WTC11 (cell line): ENCODE data around the gene C2orf92. TPM values are rescaled to one million over a fixed set of nuclear protein-coding genes. Genes with fewer than 3 reads are reported as not detected.

Experiments
- ATAC-seq: fragments of 200-7000 bp; cut with Tn5 transposase; 2 replicates; pipeline ENCODE4 v1.10.0; 2021; ENCODE audit warnings: mild to moderate bottlenecking, moderate library complexity
- CTCF ChIA-PET: fragments of 300-600 bp; sonication (Branson Sonifier 250); formaldehyde crosslinking; loops from one replicate; lab custom pipeline; 2021; ENCODE audit warnings: antibody characterized with exemption; lab: Charles Lee
- POLR2A ChIA-PET: fragments of 350-600 bp; sonication (Branson Sonifier 250); formaldehyde crosslinking; loops from one replicate; lab custom pipeline; 2021; ENCODE audit warnings: antibody characterized with exemption; lab: Charles Lee
- DNase-seq: peaks from one replicate; pipeline ENCODE4 v3.0.0; 2021; ENCODE audit warnings: low spot score
- H3K27ac Mint-ChIP-seq: 2 replicates; pipeline ENCODE4 v1.8.0; 2021; ENCODE audit warnings: mixed read lengths
- H3K27me3 Mint-ChIP-seq: 2 replicates; pipeline ENCODE4 v1.8.0; 2021; ENCODE audit warnings: low read depth, mild to moderate bottlenecking, moderate library complexity, mixed read lengths
- H3K36me3 Mint-ChIP-seq: 2 replicates; pipeline ENCODE4 v1.8.0; 2021; ENCODE audit warnings: mixed read lengths
- H3K4me1 Mint-ChIP-seq: 2 replicates; pipeline ENCODE4 v1.8.0; 2022; ENCODE audit warnings: mixed read lengths
- H3K4me3 Mint-ChIP-seq: 2 replicates; pipeline ENCODE4 v1.8.0; 2021; ENCODE audit warnings: mild to moderate bottlenecking, moderate library complexity, mixed read lengths
- H3K9me3 Mint-ChIP-seq: 2 replicates; pipeline ENCODE4 v1.8.0; 2021; ENCODE audit warnings: mixed read lengths
- ATF1 ChIP-seq: sonication (generic); formaldehyde crosslinking; IDR thresholded peaks from 2 replicates; pipeline ENCODE4 v1.8.1; 2023; ENCODE audit warnings: mild to moderate bottlenecking, moderate library complexity, missing genetic modification reagents
- ATF2 ChIP-seq: sonication (generic); formaldehyde crosslinking; IDR thresholded peaks from 2 replicates; pipeline ENCODE4 v1.8.1; 2022; ENCODE audit warnings: low read depth, missing genetic modification reagents, borderline replicate concordance
- CREM ChIP-seq: sonication (generic); formaldehyde crosslinking; IDR thresholded peaks from 2 replicates; pipeline ENCODE4 v1.8.1; 2022; ENCODE audit warnings: mild to moderate bottlenecking, missing genetic modification reagents, moderate library complexity
- CTCF ChIP-seq: fragments of 200-600 bp; IDR thresholded peaks from 2 replicates; pipeline ENCODE4 v1.8.0; 2022; ENCODE audit warnings: antibody characterized with exemption
- E2F1 ChIP-seq: sonication (generic); formaldehyde crosslinking; IDR thresholded peaks from 2 replicates; pipeline ENCODE4 v1.8.0; 2022; ENCODE audit warnings: mild to moderate bottlenecking, missing genetic modification reagents
- ESRRA ChIP-seq: sonication (generic); formaldehyde crosslinking; IDR thresholded peaks from 2 replicates; pipeline ENCODE4 v1.8.1; 2022; ENCODE audit warnings: mild to moderate bottlenecking, missing genetic modification reagents, borderline replicate concordance
- FOXJ3 ChIP-seq: sonication (generic); formaldehyde crosslinking; IDR thresholded peaks from 2 replicates; pipeline ENCODE4 v1.9.0; 2021; ENCODE audit warnings: missing genetic modification reagents, mild to moderate bottlenecking, borderline replicate concordance
- MLX ChIP-seq: sonication (generic); formaldehyde crosslinking; IDR thresholded peaks from 2 replicates; pipeline ENCODE4 v1.8.1; 2023; ENCODE audit warnings: mild to moderate bottlenecking, missing genetic modification reagents, moderate library complexity
- MYBL2 ChIP-seq: sonication (generic); formaldehyde crosslinking; IDR thresholded peaks from 2 replicates; pipeline ENCODE4 v1.8.1; 2023; ENCODE audit warnings: mild to moderate bottlenecking, moderate library complexity, missing genetic modification reagents
- NFATC4 ChIP-seq: fragments of 250-450 bp; sonication (Bioruptor Pico); IDR thresholded peaks from 2 replicates; pipeline ENCODE4 v1.9.0; 2021; ENCODE audit warnings: mild to moderate bottlenecking
- RORB ChIP-seq: fragments of 250-450 bp; sonication (Bioruptor Pico); IDR thresholded peaks from 2 replicates; pipeline ENCODE4 v1.9.0; 2021; ENCODE audit warnings: mild to moderate bottlenecking
- TEAD1 ChIP-seq: sonication (generic); formaldehyde crosslinking; IDR thresholded peaks from 2 replicates; pipeline ENCODE4 v1.8.0; 2022; ENCODE audit warnings: mild to moderate bottlenecking, missing genetic modification reagents
- TP53 ChIP-seq: sonication (generic); formaldehyde crosslinking; IDR thresholded peaks from 2 replicates; pipeline ENCODE4 v1.8.1; 2023; ENCODE audit warnings: mild to moderate bottlenecking, missing genetic modification reagents
- USF1 ChIP-seq: sonication (generic); formaldehyde crosslinking; IDR thresholded peaks from 2 replicates; pipeline ENCODE4 v1.8.0; 2022; ENCODE audit warnings: mild to moderate bottlenecking, missing genetic modification reagents
- ZBTB43 ChIP-seq: sonication (generic); formaldehyde crosslinking; IDR thresholded peaks from 2 replicates; pipeline ENCODE4 v1.8.1; 2023; ENCODE audit warnings: mild to moderate bottlenecking, missing genetic modification reagents
- ZNF532 ChIP-seq: fragments of 250-450 bp; sonication (Bioruptor Pico); IDR thresholded peaks from 2 replicates; pipeline ENCODE4 v1.9.0; 2021; ENCODE audit warnings: mild to moderate bottlenecking, borderline replicate concordance
- ZSCAN18 ChIP-seq: fragments of 250-450 bp; sonication (Bioruptor Pico); IDR thresholded peaks from 2 replicates; pipeline ENCODE4 v2.1.2; 2022; ENCODE audit warnings: mild to moderate bottlenecking, moderate library complexity
- total RNA-seq: library from RNA; stranded (reverse); gene quantifications from 3 replicates; pipeline ENCODE4 v1.2.3, GENCODE V29; 2021

Gene C2orf92
- total RNA-seq, 1 experiment from 2014 or later: 5.2 TPM

GRCh38 chr2:97747716-97748115 lies 78.2 kb downstream of the C2orf92 start (continued):
- no peak for TF ChIP-seq ATF2 (CRISPR knock-in tag)
- no peak for TF ChIP-seq ZSCAN18
- TF ChIP-seq USF1 (CRISPR knock-in tag): no peak
- TF ChIP-seq MYBL2 (CRISPR knock-in tag): no peak
- TF ChIP-seq RORB (CRISPR knock-in tag): no peak

GRCh38 chr2:97749581-97749980 lies 80.1 kb downstream of the C2orf92 start:
- Mint-ChIP-seq H3K27me3 (no peaks in the 10 kb centered on the region), H3K27ac (no peak overlapping the region), H3K4me1 (peaks cover 34% of the 10 kb centered on the region), H3K36me3 (no peaks in the 10 kb centered on the region), H3K9me3 (no peaks in the 10 kb centered on the region; the same call in 1 of the 2 replicates)
- DNase-seq (no peak), ATAC-seq (peak; percentile 47)
- CTCF ChIA-PET: interaction anchor here (0.6 to 4.9 kb wide), 9 partner anchors 9 to 636 kb away, joined by 3 to 67 read pairs (median 8); no protein-coding TSS in a partner anchor
- TF ChIP-seq E2F1 (CRISPR knock-in tag) (no peak), ESRRA (no peak), MLX (no peak), ZNF532 (CRISPR knock-in tag) (no peak), MYBL2 (CRISPR knock-in tag) (no peak), ATF1 (CRISPR knock-in tag) (no peak), CREM (CRISPR knock-in tag) (no peak), FOXJ3 (CRISPR knock-in tag) (no peak), ZSCAN18 (no peak), USF1 (CRISPR knock-in tag) (no peak), NFATC4 (CRISPR knock-in tag) (no peak), TEAD1 (CRISPR knock-in tag) (no peak), ZBTB43 (CRISPR knock-in tag) (no peak), TP53 (CRISPR knock-in tag) (no peak), CTCF (no peak)
- TF ChIP-seq, all 79 proteins: peak for 0
- POLR2A ChIA-PET: no interaction called here
- H3K4me3 Mint-ChIP-seq: no peak overlapping the region
